ENCODE measurements around the gene GPR15LG.

GPR15LG gene

DNA sequence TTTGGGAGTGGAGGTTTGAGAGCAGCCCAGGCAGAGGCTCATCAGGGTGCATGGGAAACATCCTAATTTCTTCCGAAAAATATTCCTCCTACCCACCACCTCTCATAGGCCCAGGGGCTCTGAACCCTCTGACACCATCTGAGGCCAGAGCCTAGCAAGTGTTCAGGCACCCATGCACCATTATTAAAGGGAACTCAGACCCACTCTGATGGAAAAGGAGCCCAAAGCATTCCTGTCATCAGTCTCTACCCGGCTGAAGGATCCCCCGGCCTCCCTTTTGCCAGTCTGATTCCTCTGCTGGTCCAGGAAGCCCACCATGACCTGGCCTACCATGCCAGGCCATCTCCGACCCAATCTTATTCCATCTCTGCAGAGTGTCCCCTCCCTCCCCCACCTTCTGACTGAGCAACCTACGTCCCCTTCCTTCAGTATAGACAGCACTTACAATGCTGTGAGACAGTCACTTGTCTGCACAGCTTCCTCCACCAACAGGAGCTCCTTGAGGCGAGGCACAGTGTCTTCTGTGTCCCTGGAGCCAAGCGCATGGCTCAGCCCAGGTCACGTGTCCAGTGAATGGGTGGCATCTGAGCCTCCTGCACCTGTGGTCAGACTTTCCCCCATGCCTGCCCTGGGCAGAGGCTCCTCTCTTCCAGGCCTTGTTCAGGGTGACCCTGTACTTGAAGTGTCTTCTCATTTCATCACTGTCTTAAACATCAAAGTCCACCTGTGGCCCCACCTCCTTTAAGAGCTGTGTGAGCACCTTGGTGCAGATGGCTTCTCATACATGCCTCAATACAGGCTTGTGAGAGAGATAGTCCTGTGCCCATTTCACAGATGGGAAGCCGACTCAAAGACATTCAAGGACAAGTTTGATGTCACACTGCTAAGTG lies 889 bp upstream of the GPR15LG start:
- Histone ChIP-seq H3K27me3 (ENCODE audit: insufficient read depth, poor library complexity, severe bottlenecking) (no peaks in the 10 kb centered on the region), H3K27ac (replicated peaks) (no peak overlapping the region), H3K4me3 (replicated peaks; ENCODE audit: insufficient read depth, low read length) (no peak overlapping the region)
- DNase-seq (ENCODE audit: low read depth in 1 of 2, low spot score in 1 of 2), result no peak
- TF ChIP-seq POLR2AphosphoS5 (IDR thresholded peaks at IDR 0.05; ENCODE audit: low read depth) (no peak), SPI1 (IDR thresholded peaks at IDR 0.05; ENCODE audit: borderline replicate concordance, low read depth) (no peak), GABPA (IDR thresholded peaks at IDR 0.05; ENCODE audit: low read depth) (no peak)
- TF ChIP-seq, protein P1, sequence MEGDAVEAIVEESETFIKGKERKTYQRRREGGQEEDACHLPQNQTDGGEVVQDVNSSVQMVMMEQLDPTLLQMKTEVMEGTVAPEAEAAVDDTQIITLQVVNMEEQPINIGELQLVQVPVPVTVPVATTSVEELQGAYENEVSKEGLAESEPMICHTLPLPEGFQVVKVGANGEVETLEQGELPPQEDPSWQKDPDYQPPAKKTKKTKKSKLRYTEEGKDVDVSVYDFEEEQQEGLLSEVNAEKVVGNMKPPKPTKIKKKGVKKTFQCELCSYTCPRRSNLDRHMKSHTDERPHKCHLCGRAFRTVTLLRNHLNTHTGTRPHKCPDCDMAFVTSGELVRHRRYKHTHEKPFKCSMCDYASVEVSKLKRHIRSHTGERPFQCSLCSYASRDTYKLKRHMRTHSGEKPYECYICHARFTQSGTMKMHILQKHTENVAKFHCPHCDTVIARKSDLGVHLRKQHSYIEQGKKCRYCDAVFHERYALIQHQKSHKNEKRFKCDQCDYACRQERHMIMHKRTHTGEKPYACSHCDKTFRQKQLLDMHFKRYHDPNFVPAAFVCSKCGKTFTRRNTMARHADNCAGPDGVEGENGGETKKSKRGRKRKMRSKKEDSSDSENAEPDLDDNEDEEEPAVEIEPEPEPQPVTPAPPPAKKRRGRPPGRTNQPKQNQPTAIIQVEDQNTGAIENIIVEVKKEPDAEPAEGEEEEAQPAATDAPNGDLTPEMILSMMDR (IDR thresholded peaks at IDR 0.05; ENCODE audit: insufficient read depth, low read length), result no peak
- TF ChIP-seq, protein P2, sequence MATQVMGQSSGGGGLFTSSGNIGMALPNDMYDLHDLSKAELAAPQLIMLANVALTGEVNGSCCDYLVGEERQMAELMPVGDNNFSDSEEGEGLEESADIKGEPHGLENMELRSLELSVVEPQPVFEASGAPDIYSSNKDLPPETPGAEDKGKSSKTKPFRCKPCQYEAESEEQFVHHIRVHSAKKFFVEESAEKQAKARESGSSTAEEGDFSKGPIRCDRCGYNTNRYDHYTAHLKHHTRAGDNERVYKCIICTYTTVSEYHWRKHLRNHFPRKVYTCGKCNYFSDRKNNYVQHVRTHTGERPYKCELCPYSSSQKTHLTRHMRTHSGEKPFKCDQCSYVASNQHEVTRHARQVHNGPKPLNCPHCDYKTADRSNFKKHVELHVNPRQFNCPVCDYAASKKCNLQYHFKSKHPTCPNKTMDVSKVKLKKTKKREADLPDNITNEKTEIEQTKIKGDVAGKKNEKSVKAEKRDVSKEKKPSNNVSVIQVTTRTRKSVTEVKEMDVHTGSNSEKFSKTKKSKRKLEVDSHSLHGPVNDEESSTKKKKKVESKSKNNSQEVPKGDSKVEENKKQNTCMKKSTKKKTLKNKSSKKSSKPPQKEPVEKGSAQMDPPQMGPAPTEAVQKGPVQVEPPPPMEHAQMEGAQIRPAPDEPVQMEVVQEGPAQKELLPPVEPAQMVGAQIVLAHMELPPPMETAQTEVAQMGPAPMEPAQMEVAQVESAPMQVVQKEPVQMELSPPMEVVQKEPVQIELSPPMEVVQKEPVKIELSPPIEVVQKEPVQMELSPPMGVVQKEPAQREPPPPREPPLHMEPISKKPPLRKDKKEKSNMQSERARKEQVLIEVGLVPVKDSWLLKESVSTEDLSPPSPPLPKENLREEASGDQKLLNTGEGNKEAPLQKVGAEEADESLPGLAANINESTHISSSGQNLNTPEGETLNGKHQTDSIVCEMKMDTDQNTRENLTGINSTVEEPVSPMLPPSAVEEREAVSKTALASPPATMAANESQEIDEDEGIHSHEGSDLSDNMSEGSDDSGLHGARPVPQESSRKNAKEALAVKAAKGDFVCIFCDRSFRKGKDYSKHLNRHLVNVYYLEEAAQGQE (IDR thresholded peaks at IDR 0.05; ENCODE audit: insufficient replicate concordance, low read depth), result no peak

- TF ChIP-seq, protein P1 (IDR thresholded peaks at IDR 0.05; ENCODE audit: insufficient read depth, low read length), result no peak
- no peak for TF ChIP-seq GABPA (IDR thresholded peaks at IDR 0.05; ENCODE audit: low read depth)
- TF ChIP-seq, protein P2 (IDR thresholded peaks at IDR 0.05; ENCODE audit: insufficient replicate concordance, low read depth), result no peak
- TF ChIP-seq SPI1 (IDR thresholded peaks at IDR 0.05; ENCODE audit: borderline replicate concordance, low read depth), result no peak
- TF ChIP-seq POLR2AphosphoS5 (IDR thresholded peaks at IDR 0.05; ENCODE audit: low read depth), result no peak
- H3K27me3 ChIP-seq (ENCODE audit: insufficient read depth, poor library complexity, severe bottlenecking), result no peaks in the 10 kb centered on the region
- no peak for DNase-seq (ENCODE audit: low read depth in 1 of 2, low spot score in 1 of 2)
Measured at GRCh38 chr10:84175436-84175835, 1.8 kb downstream of the GPR15LG start.

GRCh38 chr10:84176351-84176750 lies 2.8 kb downstream of the GPR15LG start:
- no peak overlapping the region for H3K4me3 ChIP-seq (replicated peaks; ENCODE audit: insufficient read depth, low read length)
- H3K27me3 ChIP-seq (ENCODE audit: insufficient read depth, poor library complexity, severe bottlenecking), result no peaks in the 10 kb centered on the region
- TF ChIP-seq, protein P1 (IDR thresholded peaks at IDR 0.05; ENCODE audit: insufficient read depth, low read length), result no peak
- TF ChIP-seq GABPA (IDR thresholded peaks at IDR 0.05; ENCODE audit: low read depth) (no peak), SPI1 (IDR thresholded peaks at IDR 0.05; ENCODE audit: borderline replicate concordance, low read depth) (no peak), POLR2AphosphoS5 (IDR thresholded peaks at IDR 0.05; ENCODE audit: low read depth) (no peak)
- DNase-seq (ENCODE audit: low read depth in 1 of 2, low spot score in 1 of 2), result no peak
- no peak overlapping the region for H3K27ac ChIP-seq (replicated peaks)

More at GRCh38 chr10:84175436-84175835, 1.8 kb downstream of the GPR15LG start:
- Histone ChIP-seq H3K4me3 (replicated peaks; ENCODE audit: insufficient read depth, low read length) (no peak overlapping the region), H3K27ac (replicated peaks) (no peak overlapping the region)
